NCI-H146 (cell line): ENCODE measurements around the gene ECI1.
"Not testable (repeated sequence)": the region's sequence is repeated elsewhere in the genome, so short reads cannot be mapped to it uniquely, and the experiment has no call there.

Experiments
- DNase-seq: peaks from one replicate; lab custom pipeline; 2025; lab: John Stamatoyannopoulos, UW

Gene ECI1

DNA sequence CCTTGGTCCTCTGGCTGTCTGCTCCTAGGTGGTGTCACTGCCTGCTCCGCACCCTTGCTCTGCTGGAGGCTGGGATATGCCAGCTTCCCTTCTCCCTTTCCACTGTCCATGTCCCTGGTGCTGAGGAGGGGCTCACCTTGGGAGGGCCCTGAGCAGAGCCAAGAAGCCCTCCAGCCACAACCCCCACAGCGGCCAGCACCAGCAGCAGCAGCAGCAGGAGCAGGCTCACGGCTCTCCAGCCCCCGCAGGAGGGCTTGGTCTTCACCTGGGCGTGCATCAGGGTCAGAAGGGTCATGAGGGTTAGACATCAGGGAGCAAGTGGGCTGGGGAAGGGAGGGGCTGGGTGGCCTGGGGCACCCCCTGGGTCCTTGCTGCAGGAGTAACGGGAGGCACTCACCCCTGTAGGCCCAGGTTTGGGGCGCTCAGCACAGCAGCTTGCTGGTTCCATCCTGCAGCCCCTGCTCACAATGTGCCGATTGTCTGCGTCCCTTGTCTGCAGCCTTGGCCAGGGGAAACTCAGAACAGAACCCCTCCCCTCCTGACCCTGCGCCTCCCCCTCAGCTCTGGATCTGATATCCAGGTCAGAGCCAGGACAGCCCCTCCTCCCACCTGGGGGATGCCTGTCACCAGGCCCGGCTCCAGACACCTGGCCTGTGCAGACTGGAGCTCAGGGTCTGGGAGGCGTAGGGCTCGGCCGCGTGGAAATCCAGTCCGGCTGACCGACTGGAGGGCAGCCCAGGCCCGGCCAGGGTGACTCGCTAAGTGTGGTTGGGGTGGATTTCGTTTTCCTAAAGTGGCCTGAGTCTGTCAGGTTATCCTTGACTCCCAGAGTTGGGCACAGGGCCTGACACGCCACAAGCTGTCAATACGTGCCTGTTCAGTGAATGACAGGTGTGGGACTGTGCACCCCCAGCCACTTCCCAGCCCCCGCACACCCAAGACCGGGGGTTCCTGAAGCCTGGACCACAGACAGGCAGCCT, 40.7 kb downstream of the ECI1 start, which contains the start of gene BRICD5:
Gene BRICD5, minus strand, starts transcription at position 478 of the 980 bp plus-strand sequence. Its CDS starts 30 bp downstream, at position 448.
- no peak for DNase-seq

GRCh38 chr16:2210009-2210332, 41.4 kb downstream of the ECI1 start:
- DNase-seq: no peak

GRCh38 chr16:2209258-2210008, 42.0 kb downstream of the ECI1 start:
- no peak for DNase-seq

DNA sequence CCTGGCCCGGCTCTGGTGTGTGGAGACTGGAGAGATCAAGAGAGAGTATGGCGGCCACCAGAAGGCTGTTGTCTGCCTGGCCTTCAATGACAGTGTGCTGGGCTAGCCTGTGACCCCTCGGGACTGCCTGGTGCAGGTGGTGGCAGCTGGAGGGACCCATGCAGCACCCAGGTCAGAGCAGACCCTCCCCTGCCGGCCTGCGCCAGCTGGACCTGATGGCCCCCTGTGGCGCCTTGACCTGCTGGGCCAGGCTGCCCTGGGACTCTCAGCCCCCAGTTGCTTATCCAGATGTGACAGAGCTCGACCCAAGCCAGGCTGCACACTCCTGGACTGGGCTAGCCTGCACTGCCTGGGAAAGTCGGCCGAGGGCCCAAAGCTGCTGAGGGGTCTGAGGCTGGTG, 42.6 kb downstream of the ECI1 start:
- DNase-seq: no peak

GRCh38 chr16:2208308-2208707, 43.1 kb downstream of the ECI1 start:
- DNase-seq: no peak

DNA sequence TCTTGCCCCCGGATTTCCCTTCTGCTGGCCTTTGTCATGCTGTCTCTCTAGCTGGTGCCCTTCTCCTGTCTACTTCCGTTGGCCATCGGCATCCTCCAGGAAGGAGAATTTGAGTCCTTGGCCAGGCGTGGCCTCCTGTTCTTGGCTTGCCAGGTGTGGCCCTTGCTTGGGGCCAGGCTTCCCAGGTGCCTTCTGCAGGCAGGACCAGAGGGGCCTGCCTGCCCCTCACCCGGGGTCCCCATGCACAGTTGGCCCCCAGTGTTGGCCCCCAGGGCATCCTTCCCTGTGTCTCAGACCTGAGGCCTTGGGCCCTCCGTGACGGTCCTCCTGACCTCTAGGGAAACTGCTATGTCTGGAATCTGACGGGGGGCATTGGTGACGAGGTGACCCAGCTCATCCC, 43.5 kb downstream of the ECI1 start:
- DNase-seq: no peak

DNA sequence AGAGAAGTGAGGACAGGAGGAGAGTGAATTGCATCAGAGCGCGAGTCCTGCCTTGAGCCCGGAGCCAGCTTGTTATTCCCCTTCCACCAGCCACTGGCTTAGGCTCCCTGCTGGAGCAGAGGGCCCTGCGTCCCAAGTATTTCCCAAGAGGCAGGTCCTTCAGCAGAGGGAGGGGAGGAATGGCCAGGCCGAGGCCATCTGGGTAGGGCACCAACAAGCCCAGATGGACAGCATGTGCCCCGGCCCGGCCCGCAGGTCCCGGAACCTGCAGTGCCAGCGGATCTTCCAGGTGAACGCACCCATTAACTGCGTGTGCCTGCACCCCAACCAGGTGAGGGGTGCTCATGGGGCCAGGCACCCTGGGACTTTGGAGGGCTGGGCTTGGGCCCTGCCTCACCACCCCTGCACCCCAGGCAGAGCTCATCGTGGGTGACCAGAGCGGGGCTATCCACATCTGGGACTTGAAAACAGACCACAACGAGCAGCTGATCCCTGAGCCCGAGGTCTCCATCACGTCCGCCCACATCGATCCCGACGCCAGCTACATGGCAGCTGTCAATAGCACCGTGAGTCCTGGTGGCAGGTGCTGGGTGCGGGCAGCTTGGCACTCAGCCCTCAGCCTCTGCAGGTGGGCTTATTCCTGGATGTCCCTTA, 44.5 kb downstream of the ECI1 start:
- no peak for DNase-seq

DNA sequence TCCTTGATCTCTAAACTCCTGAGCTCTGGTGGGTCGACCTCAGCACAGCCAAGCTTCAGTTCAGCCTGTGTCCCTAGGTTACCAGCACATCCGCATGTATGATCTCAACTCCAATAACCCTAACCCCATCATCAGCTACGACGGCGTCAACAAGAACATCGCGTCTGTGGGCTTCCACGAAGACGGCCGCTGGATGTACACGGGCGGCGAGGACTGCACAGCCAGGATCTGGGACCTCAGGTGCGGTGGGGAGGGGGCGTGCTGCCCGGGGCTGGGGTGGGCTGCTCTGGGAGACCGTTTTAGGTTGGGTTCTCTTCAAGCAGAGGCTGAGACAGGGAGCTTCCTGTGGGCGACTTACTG, 45.0 kb downstream of the ECI1 start:
- DNase-seq: no peak

DNA sequence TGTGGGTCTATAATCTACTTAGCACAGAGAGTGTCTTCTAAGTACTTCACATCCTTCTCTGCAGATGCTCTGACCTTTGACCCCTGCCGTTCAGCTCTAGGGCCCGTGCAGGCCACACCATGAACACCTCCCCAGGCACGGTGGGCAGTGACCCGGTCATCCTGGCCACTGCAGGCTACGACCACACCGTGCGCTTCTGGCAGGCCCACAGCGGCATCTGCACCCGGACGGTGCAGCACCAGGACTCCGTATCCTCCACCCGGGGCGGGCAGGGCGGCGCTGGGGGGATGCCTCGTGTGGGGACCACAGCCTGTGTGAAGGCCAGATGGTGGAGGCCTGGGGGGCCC, 45.4 kb downstream of the ECI1 start:
- DNase-seq: no peak

DNA sequence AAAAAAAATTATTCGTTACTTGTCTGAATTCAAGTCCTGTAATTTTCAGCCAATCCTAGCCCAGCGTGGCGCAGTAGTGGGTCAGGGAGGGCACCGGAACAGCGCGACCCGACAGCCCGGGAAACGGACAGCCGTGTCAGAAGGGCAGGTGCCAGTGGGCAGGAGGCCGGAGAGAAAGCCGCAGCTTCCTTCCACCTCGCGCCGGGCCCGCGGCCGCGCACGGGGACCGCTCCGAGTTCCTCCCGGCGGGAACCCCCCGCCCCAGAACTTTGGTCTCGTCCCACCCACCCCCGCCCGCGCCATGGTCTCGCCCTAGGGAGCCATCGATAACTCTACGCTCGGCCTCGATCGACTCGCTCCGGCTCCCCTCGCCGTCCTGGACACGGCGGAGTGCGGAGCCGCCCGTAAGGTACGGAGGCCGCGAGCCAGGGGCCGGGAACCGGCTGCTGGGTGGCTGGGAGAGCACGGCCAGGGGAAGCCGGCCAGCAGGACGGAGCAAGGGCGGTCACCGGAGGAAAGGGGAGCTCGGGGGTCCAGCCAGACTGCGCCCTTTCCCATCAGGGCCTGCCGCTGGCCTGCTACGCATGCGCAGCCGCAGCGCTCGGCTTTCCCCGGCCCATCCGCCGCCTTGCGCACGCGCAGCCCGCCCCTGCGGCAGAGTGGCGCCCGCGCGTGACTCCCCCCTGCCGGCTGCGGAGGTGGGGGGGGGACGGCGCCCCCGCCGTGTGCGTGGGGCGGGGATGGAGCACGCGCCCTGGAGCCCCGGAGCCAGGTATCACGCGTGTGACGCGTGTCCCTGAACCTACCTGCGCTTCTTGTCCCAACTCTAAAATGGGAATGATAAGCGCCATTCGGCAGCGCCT, 46.1 kb downstream of the ECI1 start, which contains the start of gene MLST8:
Gene MLST8, plus strand, starts transcription at position 351 of the 863 bp plus-strand sequence. CDS start 632 bp downstream, outside the sequence.
- peak; percentile 84 for DNase-seq

DNA sequence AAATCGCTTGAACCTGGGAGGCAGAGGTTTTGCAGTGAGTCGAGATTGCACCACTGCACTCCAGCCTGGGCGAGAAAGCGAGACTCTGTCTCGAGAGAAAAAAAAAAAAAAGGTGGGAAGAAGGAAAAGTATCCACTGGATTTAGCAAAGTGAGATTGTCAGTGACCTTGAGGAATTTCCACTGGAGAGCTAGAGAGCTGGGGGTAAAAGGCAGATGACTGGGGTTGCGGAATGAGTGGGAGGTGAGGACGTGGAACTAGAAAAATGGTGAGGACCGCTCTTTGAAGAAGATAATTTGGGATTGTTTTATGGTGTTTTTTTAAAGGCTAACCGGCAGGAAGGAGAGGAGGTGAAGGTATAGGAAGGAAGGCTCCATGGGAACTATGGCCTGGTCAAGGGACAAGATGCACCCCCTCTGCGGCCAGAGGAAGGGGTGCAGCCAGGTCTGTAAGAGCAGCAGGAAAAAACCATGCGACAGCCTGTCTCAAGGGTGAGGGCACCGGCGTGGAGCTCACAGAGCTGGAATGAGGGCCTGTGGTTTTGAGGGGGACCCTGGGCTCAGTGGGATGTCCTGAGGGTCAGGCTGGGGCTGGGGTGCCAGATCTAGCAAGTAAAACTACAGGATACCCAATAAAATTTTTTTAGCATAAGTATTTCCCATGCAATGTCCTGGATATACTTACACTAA, 46.8 kb downstream of the ECI1 start:
- DNase-seq: no peak

DNA sequence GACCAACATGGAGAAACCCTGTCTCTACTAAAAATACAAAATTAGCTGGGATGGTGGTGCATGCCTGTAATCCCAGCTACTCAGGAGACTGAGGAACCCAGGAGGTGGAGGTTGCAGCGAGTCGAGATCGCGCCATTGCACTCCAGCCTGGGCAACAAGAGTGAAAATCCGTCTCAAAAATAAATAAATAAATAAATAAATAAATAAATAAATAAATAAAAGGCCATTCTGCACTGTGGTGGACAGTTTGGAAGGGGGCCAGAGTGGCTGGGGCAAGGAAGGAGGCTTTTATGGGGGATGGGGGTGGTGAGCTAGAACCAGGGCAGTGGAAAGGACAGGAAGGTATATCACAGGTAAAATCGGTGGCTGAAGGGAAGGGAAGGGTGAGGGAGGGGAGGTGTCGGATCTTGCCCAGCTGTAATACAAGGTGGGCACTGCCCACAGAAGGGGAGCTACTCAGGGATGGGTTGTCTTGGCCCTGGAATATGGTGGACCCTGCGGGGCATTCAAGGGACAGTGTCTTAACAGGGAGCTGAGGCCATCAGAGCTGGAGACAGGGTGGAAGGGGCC, 48.2 kb downstream of the ECI1 start:
- not testable (repeated sequence) for DNase-seq

DNA sequence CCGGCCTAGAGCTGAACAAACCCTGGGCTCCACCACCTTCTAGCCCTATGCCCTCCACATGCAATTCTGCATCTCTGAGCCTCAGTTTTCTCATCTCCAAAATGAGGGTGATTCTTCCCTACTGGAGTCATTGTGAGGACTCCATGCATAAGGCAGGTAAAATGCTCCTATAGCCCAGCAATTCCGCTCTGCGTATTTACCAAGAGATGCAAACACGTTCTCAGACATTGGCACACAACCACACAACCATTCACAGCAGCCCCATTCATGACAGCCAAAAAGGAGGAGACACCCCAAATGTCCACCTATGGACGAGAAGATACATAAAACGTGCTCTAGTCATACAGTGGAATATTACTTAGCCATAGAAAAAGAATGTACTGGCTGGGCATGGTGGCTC, 51.1 kb downstream of the ECI1 start:
- no peak for DNase-seq

DNA sequence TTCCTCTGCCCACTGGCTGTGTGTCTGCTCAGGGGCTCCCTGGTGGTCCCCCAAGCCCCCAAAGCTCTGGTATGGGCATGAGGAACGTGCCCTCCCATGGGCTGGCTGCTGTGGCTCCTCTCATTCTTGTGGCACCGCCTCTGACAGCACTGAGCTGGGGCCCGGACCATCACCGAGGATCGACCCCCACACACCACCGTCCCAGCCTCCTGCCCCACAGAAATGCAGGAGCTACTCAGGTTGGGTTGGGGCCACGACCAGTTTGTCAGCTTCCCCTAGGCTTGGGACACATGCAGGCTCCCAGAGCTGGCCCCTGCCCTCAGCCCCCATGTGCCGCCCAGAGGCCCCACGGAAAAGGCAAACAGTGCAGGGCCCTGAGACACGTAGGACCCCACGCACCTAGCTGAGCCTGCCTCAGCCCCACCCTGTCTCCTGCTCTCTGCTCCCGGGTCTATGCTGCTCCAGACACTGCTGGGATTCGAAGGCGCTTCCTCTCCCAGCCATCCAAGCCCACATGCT, 51.7 kb downstream of the ECI1 start:
- no peak for DNase-seq

- DNase-seq: no peak
Observed at GRCh38 chr16:2199095-2199494, 52.3 kb downstream of the ECI1 start.

DNA sequence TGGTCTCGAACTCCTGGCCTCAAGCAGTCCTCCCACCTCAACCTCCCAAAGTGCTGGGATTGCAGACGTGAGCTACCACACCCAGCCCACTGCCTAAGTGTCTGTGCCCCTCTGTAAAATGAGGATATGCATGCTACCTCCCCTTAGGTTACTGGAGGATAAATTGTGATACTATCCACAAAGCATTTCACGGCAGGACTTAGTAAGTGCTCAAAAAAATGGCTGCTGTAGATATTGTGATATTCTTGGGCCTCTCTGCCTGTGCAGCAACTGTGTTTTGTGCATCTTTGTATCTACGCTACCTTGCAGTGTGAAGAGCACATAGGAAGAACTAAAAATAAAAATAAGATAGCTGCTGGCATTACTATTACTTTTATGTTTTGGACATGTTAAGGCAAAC, 53.1 kb downstream of the ECI1 start:
- DNase-seq: no peak

DNA sequence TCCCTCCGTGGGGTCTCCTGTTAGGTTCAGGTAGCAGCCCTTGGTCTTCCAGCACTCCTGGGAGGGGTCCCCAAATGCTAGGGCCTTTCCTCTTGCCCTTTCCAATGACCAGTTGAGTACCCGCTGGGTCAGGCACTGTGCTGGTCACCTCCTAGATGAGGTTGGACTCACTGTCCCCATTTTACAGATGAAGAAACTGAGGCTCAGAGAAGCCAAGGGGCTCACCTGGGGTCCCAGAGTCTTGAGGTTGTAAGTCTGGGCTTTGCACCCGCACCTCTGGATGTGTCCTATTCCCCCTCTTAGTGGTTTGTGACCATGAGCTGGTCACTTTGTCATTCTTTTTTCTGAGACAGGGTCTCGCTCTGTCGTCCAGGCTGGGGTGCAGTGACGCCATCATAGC, 53.6 kb downstream of the ECI1 start:
- no peak for DNase-seq

GRCh38 chr16:2196981-2197511, 54.3 kb downstream of the ECI1 start:
- DNase-seq: no peak

DNA sequence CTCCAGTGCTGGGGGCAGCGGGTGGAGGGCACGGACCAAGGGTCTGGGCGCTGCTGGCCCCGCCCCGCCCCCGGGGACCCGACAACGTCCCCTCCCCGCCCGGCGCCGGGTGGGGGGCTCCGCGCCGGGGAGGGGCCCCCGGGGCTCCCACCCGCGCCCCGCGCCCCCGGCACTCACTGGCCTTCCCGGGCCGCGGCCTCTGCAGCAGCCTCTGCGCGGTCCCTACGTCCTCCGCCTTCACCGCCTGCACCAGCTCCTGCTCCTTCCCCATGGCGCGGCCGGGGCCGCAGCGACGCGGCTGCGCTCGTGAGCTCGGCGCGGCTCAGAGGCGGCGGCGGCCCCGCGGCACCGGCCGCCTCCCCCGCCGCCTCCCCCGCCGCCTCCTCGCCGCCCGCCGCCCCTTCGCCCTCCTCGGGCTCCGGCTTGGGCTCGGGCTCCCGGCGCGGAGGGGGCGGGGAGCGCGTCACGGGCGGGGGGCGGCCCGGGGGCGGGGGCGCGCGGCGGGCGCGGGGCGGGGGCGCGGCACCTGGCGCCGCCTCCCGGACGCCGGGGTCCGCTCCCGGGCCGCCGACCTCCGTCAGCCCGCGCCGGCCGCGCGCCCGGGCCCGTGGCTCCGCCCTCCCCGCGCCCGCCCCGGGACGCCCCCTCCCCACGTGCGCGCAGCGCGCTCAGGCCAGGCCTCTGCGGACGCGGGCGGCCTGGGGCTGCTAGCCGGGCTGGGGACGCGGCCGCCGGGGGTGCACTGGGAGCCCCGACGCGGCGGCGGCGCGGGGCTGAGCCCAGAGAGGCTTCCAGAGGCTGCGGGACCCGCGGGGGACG, 55.0 kb downstream of the ECI1 start, which contains the start of gene CASKIN1:
Gene CASKIN1, minus strand, starts transcription at position 444 of the 819 bp plus-strand sequence. Its CDS starts 173 bp downstream, at position 271.
- peak; percentile 61 for DNase-seq
